Hypothalamus (tissue), 51 donors: ENCODE data around the gene CCL11.

Experiments
- DNase-seq, 51 donors: peaks; one replicate each; lab custom pipeline; 2025; lab: John Stamatoyannopoulos, UW

The CCL11 gene

GRCh38 chr17:34285286-34285792 lies at the start of gene CCL11:
CCL11 (plus strand) TSS chr17:34285742; CDS start chr17:34285809, 67 bp downstream.
- DNase-seq = no peak

- DNase-seq = no peak
Measured at GRCh38 chr17:34236281-34236892, 49.2 kb upstream of the CCL11 start.

- DNase-seq = no peak
Measured at GRCh38 chr17:34237458-34237857, 48.1 kb upstream of the CCL11 start.

GRCh38 chr17:34241062-34241461 lies 44.5 kb upstream of the CCL11 start:
- DNase-seq = peak in 24 of 51 donors; percentile 4 to 54 (median 33)

GRCh38 chr17:34242587-34243363 lies 42.8 kb upstream of the CCL11 start:
- peak in 1 of 51 donors; percentile 14 for DNase-seq

GRCh38 chr17:34243364-34244320 lies 41.9 kb upstream of the CCL11 start:
- DNase-seq = no peak

- DNase-seq = no peak
Measured at GRCh38 chr17:34245351-34245905, 40.1 kb upstream of the CCL11 start.

GRCh38 chr17:34246446-34246845 lies 39.1 kb upstream of the CCL11 start:
- no peak for DNase-seq

- DNase-seq = no peak
Measured at GRCh38 chr17:34246881-34247280, 38.7 kb upstream of the CCL11 start.

- DNase-seq = no peak
Measured at GRCh38 chr17:34248511-34249024, 37.0 kb upstream of the CCL11 start.

- DNase-seq = no peak
Measured at GRCh38 chr17:34249061-34249460, 36.5 kb upstream of the CCL11 start.

GRCh38 chr17:34249478-34249877 lies 36.1 kb upstream of the CCL11 start:
- DNase-seq = no peak

GRCh38 chr17:34251186-34251585 lies 34.4 kb upstream of the CCL11 start:
- no peak for DNase-seq

GRCh38 chr17:34252095-34252443 lies 33.5 kb upstream of the CCL11 start:
- DNase-seq = peak in 2 of 51 donors; percentile 13 to 23

GRCh38 chr17:34252444-34253138 lies 33.0 kb upstream of the CCL11 start:
- DNase-seq = peak in 42 of 51 donors; percentile 23 to 85 (median 59)

GRCh38 chr17:34253139-34253525 lies 32.4 kb upstream of the CCL11 start:
- DNase-seq = no peak

- no peak for DNase-seq
Measured at GRCh38 chr17:34254146-34254545, 31.4 kb upstream of the CCL11 start.

- peak in 24 of 51 donors; percentile 8 to 58 (median 30) for DNase-seq
Measured at GRCh38 chr17:34254651-34255380, 30.7 kb upstream of the CCL11 start, which contains the start of gene CCL2. CCL2 (plus strand) TSS chr17:34255285; CDS start chr17:34255350, 65 bp downstream.

GRCh38 chr17:34255381-34255732 lies 30.2 kb upstream of the CCL11 start:
- no peak for DNase-seq
